Measurements from ENCODE around the gene PTGDR2.
"Not testable (repeated sequence)": the region's sequence is repeated elsewhere in the genome, so short reads cannot be mapped to it uniquely, and the experiment has no call there.

Gene PTGDR2

DNA sequence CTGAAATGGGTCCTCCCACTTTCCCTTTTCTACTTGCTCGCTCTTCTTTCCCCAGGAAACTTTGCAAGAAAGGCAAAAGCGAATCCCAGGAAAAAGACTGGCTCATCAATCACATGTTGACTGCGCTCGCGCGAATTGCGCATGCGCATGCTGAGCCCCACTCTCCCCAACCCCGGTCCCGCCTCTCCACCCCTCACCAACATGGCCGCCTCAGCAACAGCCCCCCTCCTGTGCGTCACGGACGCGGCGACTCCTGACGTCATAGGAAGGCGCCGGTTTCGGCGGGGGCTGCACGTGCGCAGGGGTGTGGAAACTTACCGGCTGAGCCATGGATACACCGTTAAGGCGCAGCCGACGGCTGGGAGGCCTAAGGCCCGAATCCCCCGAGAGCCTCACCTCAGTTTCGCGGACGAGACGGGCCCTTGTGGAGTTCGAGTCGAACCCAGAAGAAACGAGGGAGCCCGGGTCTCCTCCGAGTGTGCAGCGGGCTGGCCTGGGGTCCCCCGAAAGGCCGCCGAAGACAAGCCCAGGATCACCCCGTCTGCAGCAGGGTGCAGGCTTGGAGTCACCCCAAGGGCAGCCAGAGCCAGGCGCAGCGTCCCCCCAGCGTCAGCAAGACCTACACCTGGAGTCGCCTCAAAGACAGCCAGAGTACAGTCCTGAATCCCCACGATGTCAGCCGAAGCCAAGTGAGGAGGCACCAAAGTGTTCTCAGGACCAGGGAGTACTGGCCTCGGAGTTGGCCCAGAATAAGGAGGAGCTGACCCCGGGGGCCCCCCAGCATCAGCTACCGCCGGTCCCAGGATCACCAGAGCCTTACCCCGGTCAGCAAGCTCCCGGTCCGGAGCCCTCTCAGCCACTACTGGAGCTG, 13.7 kb downstream of the PTGDR2 start, which contains the start of gene CCDC86:
Gene CCDC86 (plus strand): TSS at position 317 of the 871 bp plus-strand sequence. CDS start 12 bp downstream, at position 329.
- peak; percentile 100 for DNase-seq (ENCODE audit: low spot score)

DNA sequence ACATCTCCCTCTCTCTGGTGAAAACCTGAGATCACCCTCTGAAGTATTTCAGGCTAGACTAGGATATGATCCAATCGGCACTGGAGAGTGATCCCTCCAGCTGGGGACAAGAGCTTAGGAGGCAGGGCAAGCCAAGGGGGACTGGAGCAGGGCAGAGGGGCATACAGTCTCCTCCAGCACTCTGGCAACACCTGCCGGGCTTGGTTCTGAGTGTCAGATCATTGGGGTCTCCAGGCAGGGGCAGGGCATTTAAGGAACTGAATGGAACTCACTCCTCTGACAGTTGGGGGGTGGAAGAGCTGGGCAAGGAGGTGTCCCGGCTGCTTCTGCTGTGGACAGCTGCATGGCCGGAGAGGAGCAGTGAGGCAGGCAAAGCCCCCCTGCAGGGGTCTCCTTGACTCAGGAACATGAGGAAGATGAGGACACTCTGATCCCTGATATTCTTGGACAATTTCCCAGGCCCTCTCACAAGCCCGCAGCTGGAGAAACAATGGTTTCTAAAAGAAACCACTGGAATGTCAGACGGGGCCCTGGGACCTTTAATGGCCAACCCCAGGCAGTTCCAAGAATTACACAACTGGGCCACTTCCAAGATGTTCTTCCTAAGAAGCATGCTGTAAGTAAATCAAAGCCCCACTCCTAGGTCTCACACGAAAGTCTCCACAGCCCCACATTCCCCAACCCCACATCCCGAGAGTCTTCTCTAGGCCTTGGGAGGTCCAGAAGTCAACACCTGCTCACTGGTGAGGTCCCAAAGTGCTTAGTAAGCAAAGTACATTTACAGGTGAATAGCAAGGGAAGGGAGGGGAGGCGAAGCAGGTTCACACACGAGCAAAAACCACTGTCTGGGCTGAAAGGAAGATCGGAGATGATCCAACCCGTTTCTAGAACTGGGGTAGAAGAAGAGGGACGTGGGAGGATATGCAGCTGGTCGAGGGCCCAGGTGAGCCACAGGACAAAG, 15.0 kb downstream of the PTGDR2 start:
- peak; percentile 93 for DNase-seq (ENCODE audit: low spot score)

DNA sequence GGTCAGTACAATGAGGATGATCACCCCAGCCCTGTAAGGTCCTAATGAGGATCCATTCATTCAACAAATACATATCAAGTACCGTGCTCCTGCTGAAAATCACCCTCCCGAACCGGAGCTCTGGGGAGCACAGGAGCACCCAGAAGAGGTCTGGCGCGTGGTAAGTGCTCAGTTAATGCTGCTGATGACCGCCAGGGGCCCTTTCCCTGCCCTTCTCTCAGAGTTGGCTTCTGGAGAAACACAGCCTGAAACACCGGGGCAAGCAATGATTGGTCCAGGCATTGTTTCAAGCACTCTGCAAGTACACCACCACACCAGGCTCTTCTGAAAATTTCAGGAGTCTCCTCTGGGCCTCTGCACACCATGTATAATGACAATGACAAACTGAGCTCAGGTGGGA, 17.6 kb downstream of the PTGDR2 start:
- peak; percentile 38 for DNase-seq (ENCODE audit: low spot score)

DNA sequence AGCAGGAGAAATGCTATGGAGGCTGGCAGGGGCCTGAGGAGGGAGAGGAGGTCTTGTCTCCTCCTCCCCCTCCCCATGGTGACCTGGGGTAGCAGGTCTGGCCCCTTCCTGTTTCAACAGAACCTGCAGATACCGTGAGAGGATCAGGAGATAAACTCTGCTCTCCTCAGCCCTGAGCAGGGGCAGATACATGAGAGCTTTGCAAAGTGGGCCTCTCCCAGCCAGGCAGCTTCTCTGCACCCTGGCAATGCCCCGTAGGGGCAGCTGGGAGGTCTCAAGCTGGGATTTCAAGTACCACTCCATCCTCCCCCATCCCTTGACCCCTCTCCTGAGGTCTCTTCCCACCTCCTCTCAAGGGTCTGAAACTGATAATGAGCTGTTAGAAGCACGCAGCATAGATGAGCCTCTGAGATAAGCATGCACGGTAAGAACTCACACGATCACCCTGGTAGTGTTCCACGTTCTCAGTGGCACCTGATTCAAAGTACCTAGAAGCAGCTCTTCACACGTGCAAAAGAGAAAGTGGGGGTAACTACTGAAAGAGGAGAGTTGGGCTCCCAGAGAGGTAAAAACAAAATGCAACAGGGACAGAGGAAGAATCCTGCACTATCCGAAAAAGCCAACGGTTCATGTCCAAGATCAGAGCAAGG, 18.8 kb downstream of the PTGDR2 start:
- DNase-seq (ENCODE audit: low spot score) = no peak

GRCh38 chr11:60835534-60835846, 20.3 kb downstream of the PTGDR2 start:
- no peak for DNase-seq (ENCODE audit: low spot score)

DNA sequence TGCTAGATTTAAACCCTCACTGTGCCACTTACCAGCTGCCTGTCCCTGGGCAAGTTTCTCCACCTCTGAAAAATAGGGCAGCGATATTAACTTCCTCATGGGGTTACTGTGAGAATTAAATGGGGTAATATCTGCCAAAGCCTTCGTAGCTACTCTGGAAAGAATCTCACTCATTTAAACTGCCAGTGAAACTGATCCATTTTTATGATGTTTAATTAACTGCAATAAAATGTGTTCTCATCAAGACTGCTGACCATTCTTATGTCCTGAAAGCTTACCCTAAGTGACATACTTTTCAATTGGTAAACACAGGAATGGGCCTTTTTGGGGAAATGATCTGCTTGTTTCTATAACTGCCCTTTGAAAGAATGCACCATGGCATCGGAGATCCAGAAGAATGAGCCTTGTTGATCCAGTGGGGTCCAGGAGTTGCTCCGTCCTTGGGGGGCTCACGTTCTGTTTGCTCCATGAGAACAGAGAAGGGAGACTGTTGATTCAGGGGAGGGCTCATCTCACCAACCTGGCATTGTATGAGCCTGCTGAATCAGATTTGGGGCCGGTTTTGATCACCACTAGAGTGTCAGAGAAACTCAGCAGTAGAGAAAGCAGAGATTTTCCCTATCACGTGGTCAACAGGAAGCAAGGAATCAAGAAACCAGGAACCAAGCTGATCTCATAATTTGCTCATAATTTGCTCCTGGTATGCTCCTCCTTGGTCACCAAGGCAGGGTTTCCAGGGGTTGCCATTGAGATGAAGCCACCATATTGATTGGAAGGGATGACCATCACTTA, 20.8 kb downstream of the PTGDR2 start:
- DNase-seq (ENCODE audit: low spot score) = no peak

DNA sequence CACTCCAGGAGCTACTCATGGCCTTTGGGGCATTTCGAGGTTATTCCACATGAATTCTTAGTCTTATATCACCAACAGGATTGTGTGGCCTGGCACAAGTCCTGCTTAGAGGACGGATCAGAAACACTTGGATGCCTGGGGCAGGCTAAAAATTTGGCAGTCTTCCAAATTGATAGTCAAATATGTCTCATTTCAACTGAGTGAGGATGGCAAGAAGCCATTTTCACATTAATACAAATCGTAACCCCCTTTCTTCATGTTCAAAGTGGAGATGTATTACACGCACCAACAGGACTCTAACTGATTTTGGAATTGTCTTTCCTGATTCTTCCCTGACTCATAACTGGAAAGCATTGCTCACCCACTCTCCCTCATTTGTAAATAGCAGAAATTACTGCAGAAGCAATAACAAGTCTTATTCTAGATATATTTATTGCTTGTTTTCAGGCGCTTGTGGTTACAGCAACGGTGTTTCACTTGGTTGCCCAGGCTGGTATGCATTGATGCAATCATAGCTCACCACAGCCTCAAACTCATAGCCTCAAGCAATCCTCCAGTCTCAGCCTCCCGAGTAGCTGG, 24.2 kb downstream of the PTGDR2 start:
- peak; percentile 47 for DNase-seq (ENCODE audit: low spot score)

DNA sequence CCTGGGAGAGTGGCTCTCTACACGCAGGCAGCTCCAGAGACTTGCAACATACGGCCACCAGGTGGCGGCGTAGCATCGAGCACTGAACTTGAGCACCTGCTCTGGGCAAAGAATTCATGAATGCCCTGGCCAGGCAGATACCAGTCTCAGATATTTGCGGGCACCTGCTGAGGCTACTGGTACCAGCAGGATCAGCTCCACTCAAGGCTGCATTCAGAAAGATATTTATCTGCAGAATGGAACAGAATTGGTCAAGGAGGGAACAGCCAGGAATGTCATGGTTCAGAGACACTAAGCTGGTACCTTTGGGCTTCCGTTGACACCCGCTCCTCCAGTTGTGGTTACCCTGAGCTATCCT, 24.6 kb downstream of the PTGDR2 start:
- peak; percentile 87 for DNase-seq (ENCODE audit: low spot score)

DNA sequence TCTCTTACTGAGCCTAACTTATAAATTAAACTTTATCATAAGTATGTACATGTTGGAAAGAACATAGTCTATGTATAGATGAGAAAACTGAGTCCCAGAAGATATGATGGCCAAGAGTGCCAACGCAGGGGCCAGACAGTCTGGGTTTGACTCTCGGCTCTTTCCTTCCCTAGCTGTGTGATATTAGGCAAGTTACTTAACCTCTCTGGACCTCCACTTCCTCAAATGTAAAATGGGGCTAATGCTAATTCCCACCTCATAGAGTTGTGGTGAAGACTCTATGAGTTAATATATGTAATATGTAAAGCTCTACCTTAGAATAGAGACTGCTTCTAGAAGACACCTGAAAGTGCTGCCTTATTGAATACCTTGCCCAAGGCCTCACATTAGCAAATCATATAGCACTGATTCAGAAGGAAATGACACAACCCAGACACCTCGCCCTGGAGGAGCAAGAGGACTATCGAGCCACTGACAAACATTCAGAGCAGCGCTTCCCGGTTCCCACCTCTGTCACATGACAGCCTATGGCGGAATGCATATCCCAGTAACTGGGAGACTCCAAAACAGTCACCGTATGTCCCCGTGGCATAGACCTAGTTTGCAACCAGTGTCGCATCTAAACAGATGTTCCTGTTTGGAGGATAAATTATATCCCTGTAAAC, 25.1 kb downstream of the PTGDR2 start:
- no peak for DNase-seq (ENCODE audit: low spot score)

GRCh38 chr11:60825790-60826189, 30.0 kb downstream of the PTGDR2 start:
- DNase-seq (ENCODE audit: low spot score) = no peak

DNA sequence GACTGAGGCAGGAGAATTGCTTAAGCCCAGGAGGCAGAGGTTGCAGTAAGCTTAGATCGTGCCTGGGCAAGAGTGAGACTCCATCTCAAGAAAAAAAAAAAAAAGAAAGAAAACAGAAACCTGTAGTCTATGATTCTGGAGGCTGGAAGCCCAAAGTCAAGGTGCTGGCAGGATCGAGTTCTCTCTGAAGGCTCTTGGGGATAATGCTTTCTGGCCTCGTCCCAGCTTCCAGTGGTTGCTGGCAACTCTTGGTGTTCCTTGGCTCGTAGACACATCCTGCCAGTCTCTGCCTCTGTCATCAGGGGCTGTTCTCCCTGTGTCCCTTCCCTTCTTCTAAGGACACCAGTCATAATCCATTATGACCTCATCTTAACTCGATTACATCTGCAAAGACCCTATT, 30.6 kb downstream of the PTGDR2 start:
- no peak for DNase-seq (ENCODE audit: low spot score)

DNA sequence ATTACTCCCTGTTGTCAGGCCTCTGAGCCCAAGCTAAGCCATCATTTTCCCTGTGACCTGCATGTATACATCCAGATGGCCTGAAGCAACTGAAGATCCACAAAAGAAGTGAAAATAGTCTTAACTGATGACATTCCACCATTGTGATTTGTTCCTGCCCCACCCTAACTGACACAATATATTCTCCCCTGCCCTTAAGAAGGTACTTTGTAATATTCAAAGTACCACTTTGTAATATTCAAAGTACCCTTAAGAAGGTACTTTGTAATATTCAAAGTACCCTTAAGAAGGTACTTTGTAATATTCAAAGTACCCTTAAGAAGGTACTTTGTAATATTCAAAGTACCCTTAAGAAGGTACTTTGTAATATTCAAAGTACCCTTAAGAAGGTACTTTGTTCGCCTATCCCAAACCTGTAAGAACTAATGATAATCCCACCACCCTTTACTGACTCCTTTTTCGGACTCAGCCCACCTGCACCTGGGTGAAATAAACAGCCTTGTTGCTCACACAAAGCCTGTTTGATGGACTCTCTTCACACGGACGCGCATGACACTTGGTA, 31.9 kb downstream of the PTGDR2 start:
- not testable (repeated sequence) for DNase-seq (ENCODE audit: low spot score)

GRCh38 chr11:60821827-60822599, 33.7 kb downstream of the PTGDR2 start:
- DNase-seq (ENCODE audit: low spot score) = no peak

GRCh38 chr11:60818057-60818456, 37.7 kb downstream of the PTGDR2 start:
- DNase-seq (ENCODE audit: low spot score) = no peak

DNA sequence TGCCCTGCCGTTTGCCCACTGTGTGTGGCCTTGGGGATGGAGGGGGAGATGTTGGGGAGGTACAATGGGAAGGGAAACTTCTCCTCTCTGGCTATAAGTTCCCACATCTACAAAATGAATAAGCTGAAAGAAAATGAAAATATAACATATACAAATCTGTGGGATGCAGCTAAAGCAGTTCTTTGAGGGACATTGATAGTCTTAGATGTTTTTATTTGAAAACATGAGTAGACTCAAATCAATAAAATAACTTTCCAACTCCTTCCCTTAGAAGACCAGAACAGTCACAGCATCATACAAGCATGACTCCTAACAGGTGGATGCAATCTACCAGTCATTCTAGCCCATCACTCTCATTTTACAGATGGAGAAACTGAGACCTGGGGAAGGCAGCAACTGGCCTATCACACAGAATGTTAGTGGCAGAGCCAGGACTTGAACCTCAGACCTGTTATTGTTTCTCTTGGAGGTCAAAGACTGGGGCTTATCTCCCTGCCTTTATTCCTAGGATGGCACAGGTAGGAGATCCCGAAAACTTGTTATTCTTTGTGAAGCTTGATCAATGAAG, 39.1 kb downstream of the PTGDR2 start:
- no peak for DNase-seq (ENCODE audit: low spot score)

DNA sequence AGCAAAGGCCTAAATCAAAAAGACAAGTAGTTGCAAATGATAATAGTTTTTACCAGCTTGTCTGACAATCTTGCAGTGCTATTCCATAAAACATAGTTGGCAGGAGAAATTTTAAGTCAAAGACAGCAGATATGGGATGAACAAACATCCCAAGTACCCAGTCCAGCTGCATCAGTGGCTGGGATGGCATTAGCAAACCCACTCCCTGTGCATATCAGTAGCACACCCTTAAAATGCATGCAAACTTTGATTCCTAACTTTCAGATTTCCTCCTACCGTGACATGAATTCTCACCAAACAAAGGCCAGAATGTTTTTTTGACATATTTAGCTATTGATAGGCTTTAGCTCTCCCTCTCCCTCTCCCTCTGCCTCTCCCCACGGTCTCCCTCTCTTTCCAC, 41.6 kb downstream of the PTGDR2 start:
- no peak for DNase-seq (ENCODE audit: low spot score)

- DNase-seq (ENCODE audit: low spot score) = no peak
Observed at GRCh38 chr11:60813324-60813723, 42.4 kb downstream of the PTGDR2 start.

- no peak for DNase-seq (ENCODE audit: low spot score)
Observed at GRCh38 chr11:60810569-60810968, 45.2 kb downstream of the PTGDR2 start.

- no peak for DNase-seq (ENCODE audit: low spot score)
Observed at GRCh38 chr11:60810151-60810550, 45.6 kb downstream of the PTGDR2 start.
